Measurements from ENCODE around the gene APCS.

APCS gene

GRCh38 chr1:159587461-159587951 lies at the start of gene APCS:
Gene APCS (plus strand): TSS chr1:159587826. CDS start chr1:159587922, 96 bp downstream.
- no peaks in the 10 kb centered on the region for H3K4me1 ChIP-seq (ENCODE audit: insufficient read depth, low read length)
- no peak for TF ChIP-seq EZH2 (IDR thresholded peaks at IDR 0.05; ENCODE audit: borderline replicate concordance, low read depth, low read length, severe bottlenecking)
- no peak for TF ChIP-seq CTCF (IDR thresholded peaks at IDR 0.05; ENCODE audit: borderline replicate concordance, extremely low read depth, low read length, poor library complexity, severe bottlenecking)

GRCh38 chr1:159548126-159548525 lies 39.5 kb upstream of the APCS start:
- Histone ChIP-seq H4K20me1 (ENCODE audit: insufficient read depth, low read length) (no peaks in the 10 kb centered on the region), H3K4me2 (ENCODE audit: insufficient read depth, low read length) (no peak overlapping the region), H3K9me3 (ENCODE audit: insufficient read depth, low read length, severe bottlenecking) (no peaks in the 10 kb centered on the region), H3K4me1 (ENCODE audit: insufficient read depth, low read length) (no peaks in the 10 kb centered on the region), H3K4me3 (ENCODE audit: low read depth in 1 of 2, low read length in 2 of 2) (no peak overlapping the region), H3K27ac (ENCODE audit: low read length) (no peak overlapping the region), H3K9ac (ENCODE audit: low read depth, low read length) (no peak overlapping the region), H3K79me2 (ENCODE audit: insufficient read depth, low read length) (no peaks in the 10 kb centered on the region), H3K27me3 (ENCODE audit: insufficient read depth, low read length, poor library complexity) (no peaks in the 10 kb centered on the region), H2AFZ (ENCODE audit: low read depth, low read length) (no peak overlapping the region), H3K36me3 (ENCODE audit: insufficient read depth, low read length) (no peaks in the 10 kb centered on the region)
- ATAC-seq (ENCODE audit: insufficient read depth, low read depth): no peak
- TF ChIP-seq CTCF (IDR thresholded peaks at IDR 0.05; ENCODE audit: borderline replicate concordance, extremely low read depth, low read length, poor library complexity, severe bottlenecking) (no peak), EZH2 (IDR thresholded peaks at IDR 0.05; ENCODE audit: borderline replicate concordance, low read depth, low read length, severe bottlenecking) (no peak)
- DNase-seq: no peak

More at GRCh38 chr1:159587461-159587951, at the start of gene APCS:
- Histone ChIP-seq H2AFZ (ENCODE audit: low read depth, low read length) (no peak within 1 kb of the TSS), H3K4me2 (ENCODE audit: insufficient read depth, low read length) (no peak within 1 kb of the TSS), H4K20me1 (ENCODE audit: insufficient read depth, low read length) (no peaks in the 10 kb centered on the region), H3K27ac (ENCODE audit: low read length) (no peak within 1 kb of the TSS), H3K9ac (ENCODE audit: low read depth, low read length) (no peak within 1 kb of the TSS), H3K27me3 (ENCODE audit: insufficient read depth, low read length, poor library complexity) (peaks cover 6% of the 10 kb centered on the region), H3K79me2 (ENCODE audit: insufficient read depth, low read length) (no peaks in the 10 kb centered on the region), H3K9me3 (ENCODE audit: insufficient read depth, low read length, severe bottlenecking) (no peaks in the 10 kb centered on the region), H3K4me3 (ENCODE audit: low read depth in 1 of 2, low read length in 2 of 2) (no peak within 1 kb of the TSS), H3K36me3 (ENCODE audit: insufficient read depth, low read length) (no peaks in the 10 kb centered on the region)
- DNase-seq: no peak
- no peak for ATAC-seq (ENCODE audit: insufficient read depth, low read depth)

- ATAC-seq (ENCODE audit: insufficient read depth, low read depth) (no peak), DNase-seq (no peak)
- Histone ChIP-seq H2AFZ (ENCODE audit: low read depth, low read length) (no peak overlapping the region), H3K4me2 (ENCODE audit: insufficient read depth, low read length) (no peak overlapping the region), H3K27me3 (ENCODE audit: insufficient read depth, low read length, poor library complexity) (no peaks in the 10 kb centered on the region), H3K4me3 (ENCODE audit: low read depth in 1 of 2, low read length in 2 of 2) (no peak overlapping the region), H3K36me3 (ENCODE audit: insufficient read depth, low read length) (no peaks in the 10 kb centered on the region), H3K79me2 (ENCODE audit: insufficient read depth, low read length) (no peaks in the 10 kb centered on the region), H3K27ac (ENCODE audit: low read length) (no peak overlapping the region), H3K9me3 (ENCODE audit: insufficient read depth, low read length, severe bottlenecking) (no peaks in the 10 kb centered on the region), H4K20me1 (ENCODE audit: insufficient read depth, low read length) (no peaks in the 10 kb centered on the region), H3K4me1 (ENCODE audit: insufficient read depth, low read length) (no peaks in the 10 kb centered on the region), H3K9ac (ENCODE audit: low read depth, low read length) (no peak overlapping the region)
- TF ChIP-seq CTCF (IDR thresholded peaks at IDR 0.05; ENCODE audit: borderline replicate concordance, extremely low read depth, low read length, poor library complexity, severe bottlenecking) (no peak), EZH2 (IDR thresholded peaks at IDR 0.05; ENCODE audit: borderline replicate concordance, low read depth, low read length, severe bottlenecking) (no peak)
Measured at GRCh38 chr1:159554261-159554660, 33.4 kb upstream of the APCS start.

- no peak overlapping the region for H3K4me3 ChIP-seq (ENCODE audit: low read depth in 1 of 2, low read length in 2 of 2)
- no peak overlapping the region for H2AFZ ChIP-seq (ENCODE audit: low read depth, low read length)
- no peak overlapping the region for H3K27ac ChIP-seq (ENCODE audit: low read length)
- H3K79me2 ChIP-seq (ENCODE audit: insufficient read depth, low read length): no peaks in the 10 kb centered on the region
- ATAC-seq (ENCODE audit: insufficient read depth, low read depth) (no peak), DNase-seq (no peak)
- TF ChIP-seq CTCF (IDR thresholded peaks at IDR 0.05; ENCODE audit: borderline replicate concordance, extremely low read depth, low read length, poor library complexity, severe bottlenecking): no peak
- no peak for TF ChIP-seq EZH2 (IDR thresholded peaks at IDR 0.05; ENCODE audit: borderline replicate concordance, low read depth, low read length, severe bottlenecking)
- no peaks in the 10 kb centered on the region for H3K27me3 ChIP-seq (ENCODE audit: insufficient read depth, low read length, poor library complexity)
- H3K36me3 ChIP-seq (ENCODE audit: insufficient read depth, low read length): no peaks in the 10 kb centered on the region
- H3K9ac ChIP-seq (ENCODE audit: low read depth, low read length): no peak overlapping the region
- no peaks in the 10 kb centered on the region for H4K20me1 ChIP-seq (ENCODE audit: insufficient read depth, low read length)
- no peaks in the 10 kb centered on the region for H3K9me3 ChIP-seq (ENCODE audit: insufficient read depth, low read length, severe bottlenecking)
- H3K4me2 ChIP-seq (ENCODE audit: insufficient read depth, low read length): no peak overlapping the region
- H3K4me1 ChIP-seq (ENCODE audit: insufficient read depth, low read length): no peaks in the 10 kb centered on the region
Measured at GRCh38 chr1:159554696-159555095, 32.9 kb upstream of the APCS start.

All from DND-41 (cell line).